Airway epithelial cell (primary cell): Measurements from ENCODE around the gene MTAP. TPM values are rescaled to one million over a fixed set of nuclear protein-coding genes. Genes with fewer than 3 reads are reported as not detected.

Experiments used
- total RNA-seq: library from RNA; depleted of rRNA; stranded (reverse); fragments of >200 nt; gene quantifications from 2 replicates; pipeline ENCODE4 v1.2.3, GENCODE V29; 2015

MTAP gene
- 31.4 and 44.5 TPM in 2 replicates for total RNA-seq

GRCh38 chr9:21802418-21803000 is at the start of gene MTAP:
TSS of gene MTAP (plus strand) at chr9:21802636. CDS start at chr9:21802749, 113 bp downstream.

Other genes starting within 250 kb of the MTAP start
- gene CDKN2A, start 191.8 kb downstream of the MTAP start, total RNA-seq: 18.5 and 21.6 TPM in 2 replicates
- gene CDKN2B-AS1, start 192.2 kb downstream of the MTAP start, total RNA-seq: 0.56 and 0.65 TPM in 2 replicates
- gene CDKN2B, start 206.7 kb downstream of the MTAP start, total RNA-seq: 46.7 and 64.8 TPM in 2 replicates